Activated T-cell treated with anti-CD3 and anti-CD28 coated beads, Interleukin-2, amount 50 U/mL, for 24 hours (primary cell): Measurements from ENCODE around the gene IGSF9B.

Source experiments
- DNase-seq: peaks from one replicate; pipeline ENCODE4 v3.0.0-alpha.2; 2020
- H3K27ac Mint-ChIP-seq: 2 replicates; pipeline ENCODE4 v1.8.0; 2020; ENCODE audit warnings: mild to moderate bottlenecking, mixed read lengths
- H3K27me3 Mint-ChIP-seq: 2 replicates; pipeline ENCODE4 v1.8.0; 2020; ENCODE audit warnings: mixed read lengths
- H3K36me3 Mint-ChIP-seq: 2 replicates; pipeline ENCODE4 v1.8.0; 2020; ENCODE audit warnings: low read depth, mixed read lengths
- H3K4me1 Mint-ChIP-seq: 2 replicates; pipeline ENCODE4 v1.8.0; 2020; ENCODE audit warnings: low read depth, mixed read lengths
- H3K4me3 Mint-ChIP-seq: 2 replicates; pipeline ENCODE4 v1.8.0; 2020; ENCODE audit warnings: mild to moderate bottlenecking, moderate library complexity, mixed read lengths
- H3K9me3 Mint-ChIP-seq: 2 replicates; pipeline ENCODE4 v1.8.0; 2020; ENCODE audit warnings: mixed read lengths

The IGSF9B gene

DNA sequence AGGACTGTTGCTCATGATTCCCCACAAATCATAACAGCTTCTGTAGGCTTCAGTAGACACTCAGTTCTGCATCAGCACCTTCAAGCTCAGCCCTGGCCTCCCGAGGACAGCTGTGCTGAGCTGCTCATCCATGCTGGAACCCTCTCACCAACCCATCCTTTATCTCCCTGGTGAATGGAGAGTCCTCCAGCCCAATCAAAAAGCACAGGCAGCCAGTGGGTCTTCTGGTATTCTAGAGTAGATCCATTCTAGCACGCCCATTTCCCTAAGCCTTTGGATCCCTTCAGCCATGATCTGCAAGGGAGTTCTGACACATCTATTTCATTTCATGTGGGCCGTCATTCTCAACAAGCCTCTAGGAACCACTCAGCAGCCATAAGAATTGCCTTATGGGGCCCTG, 66.9 kb downstream of the IGSF9B start:
- Mint-ChIP-seq H3K27ac (no peak overlapping the region), H3K4me3 (no peak overlapping the region), H3K36me3 (no peaks in the 10 kb centered on the region), H3K27me3 (peaks cover 34% of the 10 kb centered on the region), H3K4me1 (no peaks in the 10 kb centered on the region), H3K9me3 (no peaks in the 10 kb centered on the region)
- no peak for DNase-seq

DNA sequence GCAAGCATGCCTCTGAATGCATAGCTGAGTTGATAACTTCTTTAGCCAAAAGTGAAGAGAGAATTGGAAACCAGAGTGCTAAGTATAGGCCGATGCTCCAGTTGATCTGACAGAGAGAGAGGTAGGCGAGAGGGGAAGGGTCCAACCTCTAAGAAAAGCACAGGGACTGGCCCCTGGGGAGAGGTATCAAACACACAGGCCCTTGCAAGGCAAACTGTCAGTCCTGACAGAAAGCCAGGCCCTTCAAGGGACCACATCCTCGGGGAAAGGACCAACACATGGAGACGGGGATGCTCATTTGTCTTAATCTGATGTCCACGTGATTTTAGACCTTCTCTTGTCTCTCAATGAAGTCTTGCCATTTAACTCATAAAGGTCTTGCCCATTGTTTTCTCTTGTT, 67.6 kb downstream of the IGSF9B start:
- DNase-seq: no peak
- Mint-ChIP-seq H3K27ac (no peak overlapping the region), H3K9me3 (peaks cover 2% of the 10 kb centered on the region)

DNA sequence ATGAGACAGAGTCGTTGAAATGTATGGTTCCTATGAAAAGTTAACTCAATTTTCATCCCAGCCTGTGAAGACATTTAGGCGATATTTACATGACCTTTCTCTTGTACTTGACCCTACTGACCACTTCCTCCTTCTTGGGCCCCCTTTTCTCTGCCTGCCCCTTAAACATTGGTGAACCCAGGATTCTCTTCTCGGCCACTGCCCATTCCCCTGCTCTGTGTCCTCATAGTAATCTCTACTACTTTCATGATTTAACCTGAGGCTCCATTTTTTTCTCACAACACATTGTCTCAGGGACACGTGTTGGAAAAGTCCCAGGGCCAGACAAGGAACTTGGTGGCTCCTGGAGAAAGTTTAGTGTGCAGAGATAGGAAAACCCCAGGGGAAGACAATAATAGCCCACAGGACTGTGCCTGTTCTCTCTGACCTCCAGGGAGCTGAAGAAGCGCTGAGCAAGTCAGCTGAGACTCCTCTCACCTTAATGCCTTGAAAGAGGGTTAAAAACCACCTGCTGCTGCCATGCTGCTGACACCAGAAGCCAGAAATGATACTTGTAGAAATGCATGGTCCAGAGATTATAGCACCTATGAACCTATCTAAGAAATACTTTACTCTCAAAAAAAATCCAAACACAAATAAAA, 69.0 kb downstream of the IGSF9B start:
- H3K27me3 Mint-ChIP-seq: peaks cover 51% of the 10 kb centered on the region

More for the DNA sequence above, 67.6 kb downstream of the IGSF9B start:
- no peak overlapping the region for H3K4me3 Mint-ChIP-seq
- H3K4me1 Mint-ChIP-seq: no peaks in the 10 kb centered on the region
- H3K27me3 Mint-ChIP-seq: peaks cover 41% of the 10 kb centered on the region
- H3K36me3 Mint-ChIP-seq: no peaks in the 10 kb centered on the region

DNA sequence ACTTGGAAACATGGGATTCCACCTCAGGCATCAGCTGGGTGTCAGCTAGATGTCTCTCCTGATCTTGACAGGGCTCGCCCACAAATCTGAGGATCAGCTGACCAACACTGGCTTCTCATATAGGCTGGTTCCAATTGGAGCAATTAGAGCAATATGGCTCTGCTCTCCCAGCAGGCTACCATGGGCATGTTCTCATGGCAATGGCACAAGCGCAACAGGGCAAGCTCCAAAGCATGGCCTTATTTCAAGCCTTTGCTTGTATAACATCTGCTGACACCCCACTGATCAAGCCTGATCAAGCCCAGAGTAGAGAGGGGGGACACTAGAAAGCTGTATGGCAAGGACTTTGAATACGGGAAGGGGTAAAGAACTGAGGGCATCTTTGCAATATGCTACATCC, 70.7 kb downstream of the IGSF9B start:
- H3K27ac Mint-ChIP-seq: no peak overlapping the region
- H3K4me1 Mint-ChIP-seq: no peaks in the 10 kb centered on the region
- peaks cover 57% of the 10 kb centered on the region for H3K27me3 Mint-ChIP-seq
- H3K9me3 Mint-ChIP-seq: peaks cover 13% of the 10 kb centered on the region
- H3K36me3 Mint-ChIP-seq: no peaks in the 10 kb centered on the region
- DNase-seq: no peak
- no peak overlapping the region for H3K4me3 Mint-ChIP-seq

More for the DNA sequence above, 69.0 kb downstream of the IGSF9B start:
- H3K36me3 Mint-ChIP-seq: no peaks in the 10 kb centered on the region
- no peaks in the 10 kb centered on the region for H3K4me1 Mint-ChIP-seq
- H3K9me3 Mint-ChIP-seq: peaks cover 8% of the 10 kb centered on the region
- H3K27ac Mint-ChIP-seq: no peak overlapping the region
- H3K4me3 Mint-ChIP-seq: no peak overlapping the region
- no peak for DNase-seq

DNA sequence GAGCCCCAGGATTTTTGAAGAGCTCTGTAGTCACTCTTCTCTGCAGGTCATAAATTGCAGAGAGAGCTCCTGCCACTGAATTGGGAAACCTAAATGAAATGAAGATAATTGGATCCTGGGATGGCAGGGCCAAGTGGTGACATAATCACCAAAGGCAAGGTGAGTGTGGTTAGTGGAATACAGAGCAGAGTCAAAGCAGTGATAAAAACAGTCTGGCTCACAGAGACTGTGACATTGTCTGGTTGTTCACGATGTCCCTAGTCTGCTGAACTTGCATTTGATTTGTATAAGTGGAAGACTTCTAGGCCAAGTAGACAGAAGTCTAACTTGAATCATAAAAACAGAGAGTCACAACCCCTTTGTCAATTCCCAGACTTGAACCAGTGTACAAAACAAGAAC, 84.6 kb downstream of the IGSF9B start:
- H3K27me3 Mint-ChIP-seq: peaks cover 6% of the 10 kb centered on the region
- H3K4me1 Mint-ChIP-seq: no peaks in the 10 kb centered on the region
- H3K36me3 Mint-ChIP-seq: no peaks in the 10 kb centered on the region
- no peak for DNase-seq
- no peaks in the 10 kb centered on the region for H3K9me3 Mint-ChIP-seq
- no peak overlapping the region for H3K27ac Mint-ChIP-seq
- H3K4me3 Mint-ChIP-seq: no peak overlapping the region

DNA sequence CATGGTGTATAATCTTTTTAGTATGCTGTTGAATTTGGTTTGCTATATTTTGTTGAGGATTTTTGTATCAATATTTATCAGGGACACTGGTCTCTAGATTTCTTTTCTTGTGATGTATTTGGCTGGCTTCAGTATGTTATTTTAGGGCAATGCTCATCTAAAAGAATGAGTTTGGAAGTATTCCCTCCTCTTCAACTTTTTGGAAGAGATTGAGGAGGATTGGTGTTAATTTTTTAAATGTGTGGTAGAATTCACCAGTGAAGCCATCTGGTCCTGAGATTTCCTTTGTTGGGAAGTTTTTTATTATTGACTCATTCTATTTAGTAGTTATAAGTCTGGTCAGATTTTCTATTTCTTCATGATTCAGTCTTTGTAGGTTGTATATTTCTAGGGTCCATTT, 89.3 kb downstream of the IGSF9B start:
- Mint-ChIP-seq H3K27me3 (peaks cover 18% of the 10 kb centered on the region), H3K9me3 (no peaks in the 10 kb centered on the region), H3K27ac (no peak overlapping the region), H3K36me3 (no peaks in the 10 kb centered on the region), H3K4me3 (no peak overlapping the region), H3K4me1 (no peaks in the 10 kb centered on the region)
- no peak for DNase-seq

DNA sequence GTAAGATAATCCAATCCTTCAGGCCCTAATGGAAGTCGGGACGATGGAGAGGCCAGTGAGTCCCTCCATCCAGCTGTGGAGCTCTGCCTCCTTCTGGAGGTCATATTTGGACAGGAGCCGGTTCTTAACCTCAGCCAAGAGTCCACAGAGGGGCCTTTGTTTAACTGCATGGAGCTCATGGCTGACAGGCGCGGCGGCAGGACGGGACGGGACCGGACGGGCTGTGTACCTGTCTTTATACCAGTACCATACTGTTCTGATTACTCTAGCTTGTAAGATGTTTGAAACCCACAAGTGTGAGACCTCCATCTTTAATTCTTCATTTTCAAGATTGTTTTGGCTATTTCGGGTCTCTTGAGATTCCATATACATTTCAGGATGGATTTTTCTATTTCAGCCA, 91.3 kb downstream of the IGSF9B start:
- Mint-ChIP-seq H3K27me3 (peaks cover 29% of the 10 kb centered on the region), H3K4me1 (no peaks in the 10 kb centered on the region), H3K36me3 (no peaks in the 10 kb centered on the region), H3K9me3 (no peaks in the 10 kb centered on the region), H3K27ac (no peak overlapping the region), H3K4me3 (no peak overlapping the region)
- no peak for DNase-seq

DNA sequence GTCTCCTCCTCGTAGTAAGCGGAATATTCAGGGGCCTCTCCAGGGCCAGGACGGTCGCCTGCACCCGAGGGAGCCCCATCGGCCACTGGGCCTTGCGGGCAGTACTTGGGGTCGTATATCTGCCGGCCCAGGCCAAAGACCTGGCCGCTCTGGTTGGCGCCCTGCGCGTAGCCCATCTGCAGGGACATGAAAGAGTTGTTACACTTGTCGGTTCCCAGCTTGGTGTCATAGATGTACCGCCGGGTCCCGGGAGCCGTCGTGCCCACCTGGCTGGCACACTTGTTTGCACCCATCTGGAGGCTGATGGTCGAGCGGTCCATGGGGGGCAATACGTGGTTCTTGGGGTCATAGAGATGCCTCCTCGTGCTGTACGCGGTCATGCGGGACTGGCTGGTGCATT, 92.0 kb downstream of the IGSF9B start:
- H3K36me3 Mint-ChIP-seq: no peaks in the 10 kb centered on the region
- no peak for DNase-seq

DNA sequence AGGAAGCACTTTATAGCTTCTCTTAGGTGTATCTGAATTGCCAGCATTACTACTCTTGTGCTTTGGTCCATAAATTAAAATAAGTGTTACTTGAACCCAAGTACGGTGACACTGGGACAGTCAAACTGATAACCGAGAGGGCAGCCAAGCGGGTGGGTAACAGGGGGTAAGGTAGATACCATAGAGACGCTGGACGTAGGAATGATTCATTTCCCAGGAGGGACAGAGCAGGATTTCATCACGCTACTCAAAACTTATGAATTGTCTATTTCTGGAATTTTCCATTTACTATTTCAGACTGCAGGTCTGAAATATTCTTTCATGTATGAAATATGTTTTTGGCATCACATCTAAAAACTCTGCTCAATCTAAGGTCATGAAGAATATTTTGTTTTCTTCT, 96.6 kb downstream of the IGSF9B start:
- Mint-ChIP-seq H3K9me3 (no peaks in the 10 kb centered on the region), H3K4me3 (no peak overlapping the region), H3K27ac (no peak overlapping the region), H3K27me3 (peaks cover 55% of the 10 kb centered on the region), H3K4me1 (no peaks in the 10 kb centered on the region), H3K36me3 (no peaks in the 10 kb centered on the region)
- no peak for DNase-seq

More for the DNA sequence above, 92.0 kb downstream of the IGSF9B start:
- no peak overlapping the region for H3K27ac Mint-ChIP-seq
- H3K9me3 Mint-ChIP-seq: no peaks in the 10 kb centered on the region
- no peak overlapping the region for H3K4me3 Mint-ChIP-seq
- no peaks in the 10 kb centered on the region for H3K4me1 Mint-ChIP-seq
- peaks cover 29% of the 10 kb centered on the region for H3K27me3 Mint-ChIP-seq
